Osteocyte (in vitro differentiated cells): Measurements from ENCODE around the gene ICAM3. TPM values are rescaled to one million over a fixed set of nuclear protein-coding genes. Genes with fewer than 3 reads are reported as not detected.

Source experiments
- DNase-seq: peaks from one replicate; pipeline ENCODE4 v3.0.0; 2021; ENCODE audit warnings: mixed read lengths; ENCODE audit not compliant: unreplicated experiment; ENCODE audit errors: extremely low spot score
- H3K27ac Mint-ChIP-seq: one replicate; pipeline ENCODE4 v1.8.0; 2021; ENCODE audit warnings: mild to moderate bottlenecking, mixed read lengths; ENCODE audit not compliant: unreplicated experiment
- H3K27me3 Mint-ChIP-seq: one replicate; pipeline ENCODE4 v1.8.0; 2021; ENCODE audit warnings: mixed read lengths; ENCODE audit not compliant: unreplicated experiment
- H3K36me3 Mint-ChIP-seq: one replicate; pipeline ENCODE4 v1.8.0; 2021; ENCODE audit warnings: mixed read lengths; ENCODE audit not compliant: unreplicated experiment
- H3K4me1 Mint-ChIP-seq: one replicate; pipeline ENCODE4 v1.8.0; 2021; ENCODE audit warnings: mixed read lengths; ENCODE audit not compliant: unreplicated experiment
- H3K4me3 Mint-ChIP-seq: one replicate; pipeline ENCODE4 v1.8.0; 2021; ENCODE audit warnings: mild to moderate bottlenecking, moderate library complexity, mixed read lengths; ENCODE audit not compliant: unreplicated experiment
- H3K9me3 Mint-ChIP-seq: one replicate; pipeline ENCODE4 v1.8.0; 2021; ENCODE audit warnings: mixed read lengths; ENCODE audit not compliant: unreplicated experiment
- CTCF ChIP-seq: fragments of 200-600 bp; sonication (generic); IDR thresholded peaks from 2 replicates; pipeline ENCODE4 v1.5.0; 2021; ENCODE audit warnings: antibody characterized with exemption, mild to moderate bottlenecking, moderate library complexity
- total RNA-seq: library from RNA; stranded (reverse); gene quantifications from 2 replicates; pipeline ENCODE4 v1.2.1, GENCODE V29; 2021

Gene ICAM3
- total RNA-seq, 1 donor from 2014 or later = 9.8 TPM

GRCh38 chr19:10309423-10309822, 30.0 kb downstream of the ICAM3 start, which contains the start of gene ZGLP1:
ZGLP1 (minus strand) TSS chr19:10309815.
- Mint-ChIP-seq H3K27me3 (no peaks in the 10 kb centered on the region), H3K36me3 (peaks cover 5% of the 10 kb centered on the region), H3K4me3 (no peak within 1 kb of the TSS), H3K27ac (no peak within 1 kb of the TSS), H3K9me3 (no peaks in the 10 kb centered on the region), H3K4me1 (peaks cover 3% of the 10 kb centered on the region)
- TF ChIP-seq CTCF = no peak
- no peak for DNase-seq

GRCh38 chr19:10306327-10306726, 33.1 kb downstream of the ICAM3 start:
- Mint-ChIP-seq H3K27ac (no peak overlapping the region), H3K9me3 (no peaks in the 10 kb centered on the region), H3K4me3 (no peak overlapping the region), H3K4me1 (no peaks in the 10 kb centered on the region), H3K36me3 (peaks cover 5% of the 10 kb centered on the region), H3K27me3 (peaks cover 3% of the 10 kb centered on the region)
- no peak for DNase-seq
- no peak for TF ChIP-seq CTCF

- no peak overlapping the region for H3K4me3 Mint-ChIP-seq
- no peak for TF ChIP-seq CTCF
- peaks cover 3% of the 10 kb centered on the region for H3K27me3 Mint-ChIP-seq
- H3K9me3 Mint-ChIP-seq = no peaks in the 10 kb centered on the region
- no peak for DNase-seq
- H3K36me3 Mint-ChIP-seq = peaks cover 5% of the 10 kb centered on the region
- H3K27ac Mint-ChIP-seq = no peak overlapping the region
- no peaks in the 10 kb centered on the region for H3K4me1 Mint-ChIP-seq
These were observed 34.2 kb downstream of the ICAM3 start for GRCh38 chr19:10305139-10305806.

- DNase-seq = no peak
- Mint-ChIP-seq H3K9me3 (no peaks in the 10 kb centered on the region), H3K27me3 (peaks cover 23% of the 10 kb centered on the region), H3K4me3 (no peak overlapping the region), H3K4me1 (peaks cover 5% of the 10 kb centered on the region), H3K36me3 (no peaks in the 10 kb centered on the region), H3K27ac (no peak overlapping the region)
- TF ChIP-seq CTCF = no peak
These were observed 39.6 kb downstream of the ICAM3 start for GRCh38 chr19:10299545-10300458.
